T-helper 9 cell (primary cell): ENCODE measurements around the gene PLCB1.
"Not testable (repeated sequence)": the region's sequence is repeated elsewhere in the genome, so short reads cannot be mapped to it uniquely, and the experiment has no call there.

Experiments
- DNase-seq: peaks from one replicate; pipeline ENCODE4 v3.0.0-alpha.2; 2020

The PLCB1 gene

DNA sequence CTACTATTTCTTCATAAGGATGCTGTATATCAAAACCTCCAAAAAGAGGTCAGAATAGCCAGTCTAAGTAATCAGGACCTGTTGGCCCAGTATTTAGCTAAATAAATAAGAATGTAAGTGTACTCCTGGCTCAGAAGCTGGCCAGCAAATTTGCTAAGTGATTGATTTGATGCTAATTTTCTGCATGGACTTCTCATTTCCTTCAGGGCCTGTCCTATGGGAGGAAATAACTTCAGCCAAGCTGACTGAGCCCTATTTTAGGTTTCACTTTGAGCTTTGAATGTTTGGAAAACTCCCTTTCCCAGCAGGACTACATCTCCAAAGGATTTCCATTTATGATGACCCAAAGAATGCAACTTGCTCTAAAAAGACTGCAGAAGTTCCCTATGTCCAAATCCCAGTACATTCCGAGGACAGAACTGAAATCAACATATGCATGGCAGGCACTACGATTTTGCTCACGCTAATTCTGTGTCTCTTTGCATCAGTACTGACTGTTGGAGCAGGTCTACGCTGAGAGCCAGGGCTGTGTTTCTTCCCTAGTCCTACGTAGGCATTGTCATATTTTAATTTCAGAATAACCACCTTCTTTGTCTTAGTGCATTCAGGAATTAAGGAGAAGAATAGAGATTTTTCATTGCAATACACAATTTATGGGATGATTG lies 495.4 kb downstream of the PLCB1 start:
- DNase-seq: no peak

DNA sequence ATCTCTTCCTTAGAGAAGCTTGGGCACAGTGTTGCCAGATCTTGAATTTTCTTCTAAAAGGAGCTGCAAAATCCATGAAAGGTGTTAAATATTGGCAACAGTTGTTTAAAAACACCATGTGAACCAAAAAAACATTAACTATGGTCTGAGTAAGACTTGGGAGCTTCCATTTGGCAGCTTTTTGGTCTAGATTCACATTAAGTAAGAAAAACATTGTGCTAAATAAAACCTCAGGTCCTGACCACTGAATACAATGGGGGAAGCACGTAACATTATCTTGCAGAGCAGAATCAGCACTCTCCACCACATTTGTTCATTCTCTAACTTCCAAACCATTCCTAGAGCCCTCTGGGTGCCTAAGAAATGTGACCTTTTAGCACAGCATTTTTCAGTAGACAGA lies 499.2 kb downstream of the PLCB1 start:
- no peak for DNase-seq

- no peak for DNase-seq
Measured at GRCh38 chr20:8633366-8633765, 501.3 kb downstream of the PLCB1 start.

DNA sequence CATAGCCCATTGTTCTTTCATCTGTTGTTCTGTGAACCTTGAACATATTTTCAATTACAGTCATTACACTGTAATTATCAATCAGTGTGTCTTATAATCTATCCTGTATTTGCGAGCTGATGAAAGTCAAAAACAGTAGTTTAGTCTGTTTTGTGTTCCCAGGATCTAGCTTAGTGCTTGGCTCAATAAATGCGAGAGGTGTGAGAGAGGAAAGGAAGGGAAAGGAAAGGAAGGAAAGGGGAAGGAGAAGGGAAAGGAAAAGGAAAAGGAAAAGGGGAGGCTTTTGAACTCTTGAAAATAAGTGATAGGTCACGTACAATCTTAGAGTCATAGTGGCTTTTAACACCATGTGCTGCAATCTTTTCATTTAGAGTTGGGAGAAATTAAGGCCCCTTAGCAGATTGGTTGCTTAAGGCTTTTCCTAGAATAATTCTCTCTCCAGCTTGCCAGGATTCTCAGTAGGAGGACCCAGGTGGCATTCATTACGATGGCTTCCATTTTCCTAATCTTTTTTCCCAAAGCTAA lies 503.0 kb downstream of the PLCB1 start:
- no peak for DNase-seq

DNA sequence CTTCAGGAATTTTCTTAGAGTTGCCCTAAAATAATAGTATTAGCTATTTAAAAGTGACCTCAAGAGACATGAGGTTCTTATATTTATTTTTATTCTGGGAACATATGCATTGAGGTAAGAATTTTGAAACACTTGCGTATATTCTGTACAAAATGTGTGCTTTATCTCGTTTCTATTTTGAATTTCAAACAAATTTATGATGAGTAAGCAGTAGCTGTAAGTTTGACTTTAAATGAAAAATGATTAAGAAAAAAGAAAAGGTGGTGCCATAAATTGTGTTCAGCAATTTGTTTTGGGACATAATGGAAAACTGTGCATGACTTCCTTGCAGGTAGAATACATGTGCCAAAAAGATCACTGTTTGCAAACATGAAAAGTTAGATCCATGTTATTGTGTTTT lies 503.8 kb downstream of the PLCB1 start:
- no peak for DNase-seq

GRCh38 chr20:8639112-8639778 lies 507.2 kb downstream of the PLCB1 start:
- no peak for DNase-seq

GRCh38 chr20:8640461-8640860 lies 508.4 kb downstream of the PLCB1 start:
- no peak for DNase-seq

- DNase-seq: no peak
Measured at GRCh38 chr20:8642247-8642646, 510.2 kb downstream of the PLCB1 start.

- DNase-seq: not testable (repeated sequence)
Measured at GRCh38 chr20:8644468-8644867, 512.4 kb downstream of the PLCB1 start.

DNA sequence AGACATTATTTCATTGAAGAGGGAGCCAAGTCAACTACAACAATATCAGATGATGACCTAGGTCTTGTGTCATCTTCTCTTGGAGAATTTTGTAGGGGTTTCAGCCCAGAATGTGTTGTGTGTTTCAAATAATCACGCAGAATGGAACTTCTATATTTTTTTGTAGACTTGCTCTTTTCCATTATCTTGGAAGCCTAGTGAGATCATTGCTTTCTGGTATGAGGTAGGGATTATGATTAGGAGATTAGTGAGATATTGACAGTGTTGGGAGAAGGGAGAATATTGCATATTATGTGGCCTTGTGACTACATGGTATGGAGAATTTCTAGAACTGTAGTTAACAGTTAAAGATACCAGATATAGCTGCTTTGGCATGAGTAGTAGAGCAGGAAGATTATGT lies 513.3 kb downstream of the PLCB1 start:
- DNase-seq: no peak

GRCh38 chr20:8646033-8646441 lies 514.0 kb downstream of the PLCB1 start:
- no peak for DNase-seq

- no peak for DNase-seq
Measured at GRCh38 chr20:8646716-8647115, 514.6 kb downstream of the PLCB1 start.

DNA sequence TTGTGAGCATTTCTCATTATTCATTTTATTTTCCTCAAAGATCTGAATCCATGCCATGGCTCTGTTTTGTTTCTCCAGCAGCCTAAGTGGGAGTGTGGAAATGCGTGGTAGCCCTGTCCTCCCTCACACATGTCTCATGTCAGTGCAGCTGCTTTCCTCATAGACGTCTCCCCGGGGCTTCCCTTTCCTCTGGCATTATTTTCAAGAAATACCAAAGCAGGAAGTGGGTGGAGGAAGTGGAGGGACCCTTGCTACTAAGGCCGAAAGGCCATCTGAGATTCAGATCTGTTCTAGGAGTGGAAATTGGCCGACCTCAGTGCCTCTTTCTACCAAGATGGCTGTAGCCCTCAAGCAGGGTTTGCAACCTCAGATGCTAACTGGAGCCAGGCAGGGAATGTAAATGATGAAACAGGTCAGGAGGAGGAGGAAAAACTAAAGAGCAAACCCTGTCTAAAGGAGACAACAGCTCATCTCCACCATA lies 515.9 kb downstream of the PLCB1 start:
- no peak for DNase-seq

DNA sequence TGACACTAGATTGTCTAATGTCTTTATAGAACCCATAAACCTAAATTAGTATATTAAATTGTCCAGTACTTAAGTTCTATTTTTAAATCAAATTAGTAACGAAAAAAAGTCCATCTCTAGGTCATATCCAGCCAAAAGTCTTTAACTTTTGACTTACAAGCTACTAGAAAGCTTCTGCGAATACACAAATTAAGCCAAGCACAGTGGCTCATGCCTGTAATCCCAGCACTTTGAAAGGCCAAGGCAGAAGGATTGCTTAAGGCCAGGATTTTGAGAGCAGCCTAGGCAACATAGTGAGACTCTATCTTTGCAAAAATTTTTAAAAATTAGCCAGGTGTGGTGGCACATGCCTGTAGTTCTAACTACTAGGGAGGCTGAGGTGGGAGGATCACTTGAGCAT lies 516.4 kb downstream of the PLCB1 start:
- no peak for DNase-seq

DNA sequence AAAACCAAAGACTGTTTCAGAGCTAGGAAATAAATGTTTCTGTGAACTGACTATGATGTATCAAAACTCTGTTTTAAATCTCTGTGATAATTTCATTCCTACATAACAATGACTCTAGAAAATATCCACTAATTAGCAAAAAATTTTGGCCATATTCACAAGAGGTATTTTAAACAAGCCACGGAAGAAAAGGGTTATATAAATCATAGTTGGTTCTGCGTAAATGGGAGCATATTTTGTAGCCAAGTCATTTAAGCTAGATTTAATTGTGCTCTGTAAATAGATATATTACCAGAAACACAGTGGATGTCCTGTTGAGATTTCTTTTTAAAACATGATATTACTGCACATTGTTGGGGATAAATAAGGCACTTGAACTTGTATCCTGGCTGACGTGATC lies 520.3 kb downstream of the PLCB1 start:
- no peak for DNase-seq

GRCh38 chr20:8654486-8654885 lies 522.4 kb downstream of the PLCB1 start:
- DNase-seq: no peak

- no peak for DNase-seq
Measured at GRCh38 chr20:8656335-8656734, 524.3 kb downstream of the PLCB1 start.

DNA sequence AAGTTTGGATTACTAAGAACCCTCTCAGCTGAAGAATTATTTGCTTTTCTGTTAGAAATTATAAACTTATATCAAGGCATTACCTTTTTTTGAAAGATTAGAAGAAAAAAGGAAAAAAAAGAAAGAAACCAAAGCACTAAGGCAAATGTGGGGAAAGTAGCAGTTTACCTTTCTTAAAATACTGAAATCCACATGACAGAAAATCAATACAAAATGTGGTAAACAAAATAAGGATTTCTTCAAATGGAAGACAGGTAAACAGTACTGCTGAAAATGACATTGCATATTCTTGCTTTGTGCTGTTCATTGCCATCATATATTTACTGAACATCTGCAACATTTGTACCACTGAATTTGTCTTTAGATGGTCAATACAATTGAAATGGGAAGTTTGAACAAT lies 525.6 kb downstream of the PLCB1 start:
- DNase-seq: no peak

DNA sequence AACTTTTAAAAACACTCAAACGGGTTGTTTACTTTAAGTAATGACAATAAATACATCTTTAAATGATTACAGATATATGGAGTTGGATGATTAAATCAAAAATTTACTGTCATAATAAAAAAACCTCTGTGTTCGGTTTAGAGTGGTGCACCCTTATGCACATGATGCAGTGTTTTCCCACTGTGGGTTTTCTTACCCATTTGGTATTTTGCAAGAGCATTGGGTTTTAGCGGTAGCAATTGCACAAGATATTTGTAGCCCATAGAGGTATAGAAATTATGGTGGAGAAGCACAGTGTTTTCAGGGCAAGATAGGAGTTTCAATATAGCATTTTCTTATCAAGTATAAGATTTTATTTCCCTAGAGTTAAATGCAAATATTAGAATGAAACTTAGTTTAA lies 526.0 kb downstream of the PLCB1 start:
- DNase-seq: no peak

GRCh38 chr20:8661229-8661952 lies 529.3 kb downstream of the PLCB1 start:
- DNase-seq: no peak

DNA sequence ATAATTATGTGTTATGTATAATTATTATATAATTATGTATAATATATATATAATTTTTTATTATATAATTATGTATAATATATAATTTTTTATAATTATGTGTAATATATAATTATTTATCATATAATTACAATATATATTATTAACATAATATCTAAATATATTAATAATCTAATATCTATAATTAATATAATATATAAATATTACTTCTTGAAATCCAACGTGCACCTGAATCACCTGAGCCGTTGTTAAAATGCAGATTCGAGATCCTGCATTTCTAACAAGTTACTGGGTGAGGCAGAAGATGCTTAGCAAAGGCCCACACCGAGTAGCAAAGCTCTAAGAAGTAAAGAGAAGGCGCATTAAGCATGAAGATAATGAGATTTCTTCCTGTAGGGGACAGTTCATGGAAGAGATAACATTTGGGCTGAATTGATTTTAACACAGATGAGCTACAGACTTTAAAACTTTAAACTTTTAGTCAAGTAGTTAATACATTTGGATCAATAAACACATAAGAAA lies 530.4 kb downstream of the PLCB1 start:
- no peak for DNase-seq

- DNase-seq: no peak
Measured at GRCh38 chr20:8663424-8663823, 531.4 kb downstream of the PLCB1 start.

- no peak for DNase-seq
Measured at GRCh38 chr20:8664778-8665177, 532.7 kb downstream of the PLCB1 start.

GRCh38 chr20:8667306-8667705 lies 535.2 kb downstream of the PLCB1 start:
- DNase-seq: no peak
